ENCODE data around the gene INSC. TPM values are rescaled to one million over a fixed set of nuclear protein-coding genes. Genes with fewer than 3 reads are reported as not detected.
"Not testable (repeated sequence)": the region's sequence is repeated elsewhere in the genome, so short reads cannot be mapped to it uniquely, and the experiment has no call there.

Gene INSC
- polyA plus RNA-seq (2013, experiment 1 of 2): 0.07 TPM
- 0.06 TPM for polyA plus RNA-seq (2013, experiment 2 of 2)

- peak within 1 kb of the TSS; percentile 54 for H3K9ac ChIP-seq (ENCODE audit: low read length)
- H3K4me3 ChIP-seq (ENCODE audit: low read length): no peak within 1 kb of the TSS
- H3K18ac ChIP-seq (ENCODE audit: low read length): no peak within 1 kb of the TSS
- peak within 1 kb of the TSS; percentile 61 for H3K4me2 ChIP-seq (ENCODE audit: low read length)
- WGBS (ENCODE audit: extremely low coverage, insufficient coverage, low lambda C conversion rate): no CpG with 5 or more reads among the region's 50 CpGs
- peak within 1 kb of the TSS; percentile 29 for H3K23ac ChIP-seq (ENCODE audit: low read length)
- H3K4ac ChIP-seq (ENCODE audit: low read depth, low read length): no peak within 1 kb of the TSS
- H2BK15ac ChIP-seq (replicated peaks; ENCODE audit: low read depth): no peak within 1 kb of the TSS
- H3K27me3 ChIP-seq (ENCODE audit: insufficient read depth, low read length, poor library complexity): peaks cover 4% of the 10 kb centered on the region
- no peaks in the 10 kb centered on the region for H3K79me1 ChIP-seq (ENCODE audit: low read length)
- H2BK120ac ChIP-seq (ENCODE audit: low read depth, low read length): no peak within 1 kb of the TSS
- no peaks in the 10 kb centered on the region for H3K4me1 ChIP-seq (ENCODE audit: control insufficient read depth, low read depth, low read length)
- H4K8ac ChIP-seq (ENCODE audit: low read depth, low read length): no peak within 1 kb of the TSS
- H4K5ac ChIP-seq (ENCODE audit: low read length): no peak within 1 kb of the TSS
- no peaks in the 10 kb centered on the region for H3K36me3 ChIP-seq (ENCODE audit: control insufficient read depth, insufficient read depth, low read length)
- no peak within 1 kb of the TSS for H3K27ac ChIP-seq (ENCODE audit: low read depth, low read length)
- H3K56ac ChIP-seq (ENCODE audit: low read length): peak within 1 kb of the TSS; percentile 73
- DNase-seq: peak; percentile 33
- no peak within 1 kb of the TSS for H2BK5ac ChIP-seq (ENCODE audit: low read length)
- no peak within 1 kb of the TSS for H2AK5ac ChIP-seq (ENCODE audit: low read length)
- H3K79me2 ChIP-seq (ENCODE audit: control insufficient read depth, insufficient read depth, low read length): no peaks in the 10 kb centered on the region
These were observed at the start of gene INSC for GRCh38 chr11:15114501-15115475. INSC (plus strand) TSS chr11:15114923; CDS start chr11:15149175, 34,252 bp downstream.

GRCh38 chr11:15069751-15070150 is 45.0 kb upstream of the INSC start:
- not testable (repeated sequence) for H3K9ac ChIP-seq (ENCODE audit: low read length); H3K27ac ChIP-seq (ENCODE audit: low read depth, low read length); H3K56ac ChIP-seq (ENCODE audit: low read length); H3K4ac ChIP-seq (ENCODE audit: low read depth, low read length); H2AK5ac ChIP-seq (ENCODE audit: low read length); H3K36me3 ChIP-seq (ENCODE audit: control insufficient read depth, insufficient read depth, low read length); H4K5ac ChIP-seq (ENCODE audit: low read length); H3K4me2 ChIP-seq (ENCODE audit: low read length); H3K23ac ChIP-seq (ENCODE audit: low read length); H3K79me2 ChIP-seq (ENCODE audit: control insufficient read depth, insufficient read depth, low read length); DNase-seq; H3K27me3 ChIP-seq (ENCODE audit: insufficient read depth, low read length, poor library complexity); H3K79me1 ChIP-seq (ENCODE audit: low read length); H3K4me3 ChIP-seq (ENCODE audit: low read length); H2BK5ac ChIP-seq (ENCODE audit: low read length); H3K4me1 ChIP-seq (ENCODE audit: control insufficient read depth, low read depth, low read length); H3K18ac ChIP-seq (ENCODE audit: low read length); H4K8ac ChIP-seq (ENCODE audit: low read depth, low read length); H2BK120ac ChIP-seq (ENCODE audit: low read depth, low read length); H2BK15ac ChIP-seq (replicated peaks; ENCODE audit: low read depth)
- no CpG with 5 or more reads among the region's 7 CpGs for WGBS (ENCODE audit: extremely low coverage, insufficient coverage, low lambda C conversion rate)

- no peaks in the 10 kb centered on the region for H3K36me3 ChIP-seq (ENCODE audit: control insufficient read depth, insufficient read depth, low read length)
- H3K9ac ChIP-seq (ENCODE audit: low read length): no peak overlapping the region
- no peak overlapping the region for H3K4me2 ChIP-seq (ENCODE audit: low read length)
- H4K8ac ChIP-seq (ENCODE audit: low read depth, low read length): no peak overlapping the region
- peaks cover 3% of the 10 kb centered on the region for H3K4me1 ChIP-seq (ENCODE audit: control insufficient read depth, low read depth, low read length)
- DNase-seq: no peak
- no peak overlapping the region for H3K18ac ChIP-seq (ENCODE audit: low read length)
- no peaks in the 10 kb centered on the region for H3K79me1 ChIP-seq (ENCODE audit: low read length)
- no peak overlapping the region for H3K23ac ChIP-seq (ENCODE audit: low read length)
- H4K5ac ChIP-seq (ENCODE audit: low read length): no peak overlapping the region
- no peak overlapping the region for H2BK120ac ChIP-seq (ENCODE audit: low read depth, low read length)
- no peak overlapping the region for H2AK5ac ChIP-seq (ENCODE audit: low read length)
- no CpG with 5 or more reads among the region's 32 CpGs for WGBS (ENCODE audit: extremely low coverage, insufficient coverage, low lambda C conversion rate)
- no peak overlapping the region for H3K4ac ChIP-seq (ENCODE audit: low read depth, low read length)
- H3K79me2 ChIP-seq (ENCODE audit: control insufficient read depth, insufficient read depth, low read length): no peaks in the 10 kb centered on the region
- no peak overlapping the region for H2BK15ac ChIP-seq (replicated peaks; ENCODE audit: low read depth)
- H2BK5ac ChIP-seq (ENCODE audit: low read length): no peak overlapping the region
- H3K27ac ChIP-seq (ENCODE audit: low read depth, low read length): no peak overlapping the region
- no peaks in the 10 kb centered on the region for H3K27me3 ChIP-seq (ENCODE audit: insufficient read depth, low read length, poor library complexity)
- no peak overlapping the region for H3K56ac ChIP-seq (ENCODE audit: low read length)
- H3K4me3 ChIP-seq (ENCODE audit: low read length): no peak overlapping the region
These were observed 43.0 kb upstream of the INSC start for GRCh38 chr11:15071556-15072255.

- H3K36me3 ChIP-seq (ENCODE audit: control insufficient read depth, insufficient read depth, low read length): no peaks in the 10 kb centered on the region
- no peaks in the 10 kb centered on the region for H3K79me1 ChIP-seq (ENCODE audit: low read length)
- WGBS (ENCODE audit: extremely low coverage, insufficient coverage, low lambda C conversion rate): no CpG with 5 or more reads among the region's 23 CpGs
- H3K23ac ChIP-seq (ENCODE audit: low read length): no peak overlapping the region
- peaks cover 3% of the 10 kb centered on the region for H3K4me1 ChIP-seq (ENCODE audit: control insufficient read depth, low read depth, low read length)
- H3K4ac ChIP-seq (ENCODE audit: low read depth, low read length): no peak overlapping the region
- no peak overlapping the region for H3K4me2 ChIP-seq (ENCODE audit: low read length)
- no peak overlapping the region for H3K56ac ChIP-seq (ENCODE audit: low read length)
- no peak overlapping the region for H2BK15ac ChIP-seq (replicated peaks; ENCODE audit: low read depth)
- H3K27ac ChIP-seq (ENCODE audit: low read depth, low read length): no peak overlapping the region
- no peak overlapping the region for H2BK120ac ChIP-seq (ENCODE audit: low read depth, low read length)
- no peak overlapping the region for H4K8ac ChIP-seq (ENCODE audit: low read depth, low read length)
- no peak overlapping the region for H3K9ac ChIP-seq (ENCODE audit: low read length)
- no peak overlapping the region for H4K5ac ChIP-seq (ENCODE audit: low read length)
- no peak for DNase-seq
- no peaks in the 10 kb centered on the region for H3K79me2 ChIP-seq (ENCODE audit: control insufficient read depth, insufficient read depth, low read length)
- H3K27me3 ChIP-seq (ENCODE audit: insufficient read depth, low read length, poor library complexity): no peaks in the 10 kb centered on the region
- no peak overlapping the region for H3K18ac ChIP-seq (ENCODE audit: low read length)
- no peak overlapping the region for H2AK5ac ChIP-seq (ENCODE audit: low read length)
- no peak overlapping the region for H2BK5ac ChIP-seq (ENCODE audit: low read length)
- no peak overlapping the region for H3K4me3 ChIP-seq (ENCODE audit: low read length)
These were observed 42.1 kb upstream of the INSC start for GRCh38 chr11:15072551-15073143.

GRCh38 chr11:15073361-15074205 is 41.1 kb upstream of the INSC start, which contains the start of gene CALCB:
CALCB (plus strand) TSS chr11:15073593; CDS start chr11:15074719, 1,126 bp downstream.
- no peak within 1 kb of the TSS for H3K4ac ChIP-seq (ENCODE audit: low read depth, low read length)
- no peak within 1 kb of the TSS for H3K27ac ChIP-seq (ENCODE audit: low read depth, low read length)
- peak; percentile 54 for DNase-seq
- no peak within 1 kb of the TSS for H3K23ac ChIP-seq (ENCODE audit: low read length)
- no CpG with 5 or more reads among the region's 60 CpGs for WGBS (ENCODE audit: extremely low coverage, insufficient coverage, low lambda C conversion rate)
- no peak within 1 kb of the TSS for H4K5ac ChIP-seq (ENCODE audit: low read length)
- no peaks in the 10 kb centered on the region for H3K79me1 ChIP-seq (ENCODE audit: low read length)
- no peaks in the 10 kb centered on the region for H3K27me3 ChIP-seq (ENCODE audit: insufficient read depth, low read length, poor library complexity)
- peak within 1 kb of the TSS; percentile 2 for H3K4me3 ChIP-seq (ENCODE audit: low read length)
- H2AK5ac ChIP-seq (ENCODE audit: low read length): no peak within 1 kb of the TSS
- no peak within 1 kb of the TSS for H3K18ac ChIP-seq (ENCODE audit: low read length)
- no peak within 1 kb of the TSS for H3K9ac ChIP-seq (ENCODE audit: low read length)
- no peak within 1 kb of the TSS for H2BK15ac ChIP-seq (replicated peaks; ENCODE audit: low read depth)
- H2BK120ac ChIP-seq (ENCODE audit: low read depth, low read length): no peak within 1 kb of the TSS
- no peak within 1 kb of the TSS for H4K8ac ChIP-seq (ENCODE audit: low read depth, low read length)
- peaks cover 3% of the 10 kb centered on the region for H3K4me1 ChIP-seq (ENCODE audit: control insufficient read depth, low read depth, low read length)
- no peak within 1 kb of the TSS for H2BK5ac ChIP-seq (ENCODE audit: low read length)
- peak within 1 kb of the TSS; percentile 43 for H3K4me2 ChIP-seq (ENCODE audit: low read length)
- H3K56ac ChIP-seq (ENCODE audit: low read length): peak within 1 kb of the TSS; percentile 11
- H3K36me3 ChIP-seq (ENCODE audit: control insufficient read depth, insufficient read depth, low read length): no peaks in the 10 kb centered on the region
- no peaks in the 10 kb centered on the region for H3K79me2 ChIP-seq (ENCODE audit: control insufficient read depth, insufficient read depth, low read length)

Measured in mesendoderm (in vitro differentiated cells).